ENCODE data around the gene BIRC6.

BIRC6 gene

DNA sequence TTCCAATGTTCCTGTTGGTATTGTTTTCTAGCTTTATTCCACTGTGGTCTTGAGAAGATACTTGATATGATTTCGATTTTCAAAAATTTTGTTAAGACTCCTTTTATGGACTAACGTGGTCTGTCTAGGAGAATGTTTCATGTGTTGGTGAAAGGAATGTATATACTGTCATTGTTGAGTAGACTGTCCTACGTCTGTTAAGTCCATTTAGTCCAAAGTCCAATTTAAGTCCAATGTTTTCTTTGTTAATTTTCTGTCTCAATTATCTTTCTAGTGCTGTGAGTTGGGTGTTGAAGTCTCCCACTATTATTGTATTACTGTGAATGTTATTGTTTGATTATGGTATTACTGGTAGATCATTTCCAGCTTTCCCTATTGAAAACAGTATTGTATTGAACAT, 215.2 kb downstream of the BIRC6 start:
- Mint-ChIP-seq H3K27me3 (ENCODE audit: low read depth, poor library complexity) (no peaks in the 10 kb centered on the region), H3K27ac (peak overlapping the region; percentile 3)

DNA sequence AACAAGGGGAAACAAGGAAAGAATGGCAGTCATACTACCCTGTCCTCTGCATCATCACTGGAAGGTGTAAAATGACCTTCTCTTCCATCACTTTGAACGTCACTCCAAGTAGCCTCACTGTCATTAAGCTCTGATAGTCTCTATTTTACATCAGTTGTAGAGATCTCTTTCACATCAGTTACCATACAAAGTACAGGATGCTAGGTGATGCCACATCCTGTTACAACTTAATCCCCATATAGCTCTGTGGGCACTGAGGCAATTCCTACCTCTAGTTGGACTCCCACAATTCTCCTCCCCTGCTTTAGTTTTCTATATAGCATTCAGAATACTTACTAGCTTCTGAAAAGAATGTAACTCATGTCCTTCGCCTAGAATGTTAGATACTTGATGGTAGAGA, 215.9 kb downstream of the BIRC6 start:
- no peaks in the 10 kb centered on the region for H3K27me3 Mint-ChIP-seq (ENCODE audit: low read depth, poor library complexity)
- no peaks in the 10 kb centered on the region for H3K9me3 Mint-ChIP-seq
- no peak for DNase-seq
- TF ChIP-seq, protein P1, sequence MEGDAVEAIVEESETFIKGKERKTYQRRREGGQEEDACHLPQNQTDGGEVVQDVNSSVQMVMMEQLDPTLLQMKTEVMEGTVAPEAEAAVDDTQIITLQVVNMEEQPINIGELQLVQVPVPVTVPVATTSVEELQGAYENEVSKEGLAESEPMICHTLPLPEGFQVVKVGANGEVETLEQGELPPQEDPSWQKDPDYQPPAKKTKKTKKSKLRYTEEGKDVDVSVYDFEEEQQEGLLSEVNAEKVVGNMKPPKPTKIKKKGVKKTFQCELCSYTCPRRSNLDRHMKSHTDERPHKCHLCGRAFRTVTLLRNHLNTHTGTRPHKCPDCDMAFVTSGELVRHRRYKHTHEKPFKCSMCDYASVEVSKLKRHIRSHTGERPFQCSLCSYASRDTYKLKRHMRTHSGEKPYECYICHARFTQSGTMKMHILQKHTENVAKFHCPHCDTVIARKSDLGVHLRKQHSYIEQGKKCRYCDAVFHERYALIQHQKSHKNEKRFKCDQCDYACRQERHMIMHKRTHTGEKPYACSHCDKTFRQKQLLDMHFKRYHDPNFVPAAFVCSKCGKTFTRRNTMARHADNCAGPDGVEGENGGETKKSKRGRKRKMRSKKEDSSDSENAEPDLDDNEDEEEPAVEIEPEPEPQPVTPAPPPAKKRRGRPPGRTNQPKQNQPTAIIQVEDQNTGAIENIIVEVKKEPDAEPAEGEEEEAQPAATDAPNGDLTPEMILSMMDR (IDR thresholded peaks at IDR 0.05): no peak
- H3K36me3 Mint-ChIP-seq (ENCODE audit: low read depth): peaks cover 73% of the 10 kb centered on the region
- H3K4me3 Mint-ChIP-seq: no peak overlapping the region
- no peaks in the 10 kb centered on the region for H3K4me1 Mint-ChIP-seq
- H3K27ac Mint-ChIP-seq: peak overlapping the region; percentile 86

More for the DNA sequence above, 215.2 kb downstream of the BIRC6 start:
- no peaks in the 10 kb centered on the region for H3K4me1 Mint-ChIP-seq
- peaks cover 80% of the 10 kb centered on the region for H3K36me3 Mint-ChIP-seq (ENCODE audit: low read depth)
- no peak for DNase-seq
- peaks cover 5% of the 10 kb centered on the region for H3K9me3 Mint-ChIP-seq
- TF ChIP-seq, protein P1 (IDR thresholded peaks at IDR 0.05): no peak
- no peak overlapping the region for H3K4me3 Mint-ChIP-seq

DNA sequence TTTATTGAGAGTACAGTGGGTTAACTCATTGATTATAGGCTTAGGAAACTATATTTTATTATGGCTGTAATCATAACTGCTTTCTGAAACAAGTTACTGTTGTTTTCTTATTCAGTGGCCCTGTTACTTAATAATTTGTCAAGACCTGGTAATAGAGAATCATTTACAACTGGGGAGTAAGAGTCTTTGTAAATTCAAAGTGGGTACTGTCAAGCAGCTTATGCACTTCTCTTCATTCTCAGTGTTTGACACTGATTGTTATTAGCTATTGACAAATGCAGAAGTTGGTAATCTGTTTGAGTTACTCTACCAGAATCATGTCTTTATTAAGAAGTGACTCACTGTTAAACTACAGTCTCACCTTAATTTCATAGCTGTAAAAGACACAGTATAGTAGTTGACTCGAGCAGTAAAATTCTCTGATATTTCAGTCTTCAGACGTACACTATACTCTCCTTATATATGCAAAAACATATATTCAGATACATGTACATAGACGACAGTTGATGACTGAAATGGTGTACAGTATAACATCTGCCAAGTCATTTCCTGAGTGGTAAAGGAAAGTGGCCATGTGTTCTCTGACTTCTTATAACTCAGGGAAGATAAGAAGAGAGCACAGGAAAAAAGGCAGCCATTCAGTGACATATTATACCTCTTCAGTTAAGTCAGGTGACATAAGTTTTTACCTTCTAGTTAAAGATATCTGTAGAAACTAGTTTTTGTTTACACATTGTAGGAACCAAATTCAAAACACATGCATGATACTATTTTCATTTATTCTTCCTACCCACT, 235.0 kb downstream of the BIRC6 start:
- peaks cover 19% of the 10 kb centered on the region for H3K36me3 Mint-ChIP-seq (ENCODE audit: low read depth)
- TF ChIP-seq, protein P1 (IDR thresholded peaks at IDR 0.05): no peak

DNA sequence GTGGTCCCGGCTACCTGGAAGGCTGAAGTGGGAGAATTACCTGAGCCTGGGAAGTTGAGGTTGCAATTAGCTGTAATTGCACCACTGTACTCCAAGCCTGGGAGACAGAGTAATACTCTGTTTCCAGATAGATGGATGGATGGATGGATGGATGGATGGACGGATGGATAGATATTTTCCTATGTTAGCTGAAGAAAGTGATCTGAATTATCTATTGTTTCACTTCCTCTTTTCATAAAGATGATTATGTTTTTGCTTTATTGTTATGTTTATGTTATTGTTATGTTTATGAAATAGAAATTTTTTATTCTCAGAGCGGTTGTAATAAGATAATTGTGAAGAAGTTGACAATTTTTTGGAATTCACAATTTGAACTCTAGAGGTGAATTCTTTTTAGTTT, 237.8 kb downstream of the BIRC6 start:
- Mint-ChIP-seq H3K27ac (peak overlapping the region; percentile 82), H3K4me1 (no peaks in the 10 kb centered on the region), H3K36me3 (ENCODE audit: low read depth) (peaks cover 21% of the 10 kb centered on the region), H3K4me3 (no peak overlapping the region), H3K27me3 (ENCODE audit: low read depth, poor library complexity) (no peaks in the 10 kb centered on the region), H3K9me3 (no peaks in the 10 kb centered on the region)
- DNase-seq: no peak
- TF ChIP-seq, protein P1 (IDR thresholded peaks at IDR 0.05): no peak

More for the DNA sequence above, 235.0 kb downstream of the BIRC6 start:
- DNase-seq: no peak
- Mint-ChIP-seq H3K9me3 (no peaks in the 10 kb centered on the region), H3K4me1 (no peaks in the 10 kb centered on the region), H3K27me3 (ENCODE audit: low read depth, poor library complexity) (peaks cover 4% of the 10 kb centered on the region), H3K27ac (no peak overlapping the region), H3K4me3 (no peak overlapping the region)

DNA sequence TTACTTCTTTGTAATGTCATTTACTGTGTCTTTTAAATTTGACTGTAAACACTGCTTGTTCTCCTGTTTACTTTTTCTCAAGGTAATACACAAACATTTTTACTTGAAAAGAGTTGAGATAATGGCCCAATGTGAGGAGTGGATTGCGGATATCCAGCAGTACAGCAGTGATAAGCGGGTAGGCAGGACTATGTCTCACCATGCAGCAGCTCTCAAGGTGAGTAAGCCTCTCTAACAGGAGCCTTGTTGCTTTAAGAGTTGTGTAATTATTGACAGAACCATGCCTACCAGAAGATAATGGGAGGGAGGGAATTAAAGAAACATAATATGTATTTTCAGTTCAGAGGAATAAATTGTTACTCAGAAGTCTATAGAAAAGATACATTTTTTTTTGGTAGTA, 254.5 kb downstream of the BIRC6 start:
- Mint-ChIP-seq H3K27me3 (ENCODE audit: low read depth, poor library complexity) (no peaks in the 10 kb centered on the region), H3K4me1 (no peaks in the 10 kb centered on the region), H3K4me3 (no peak overlapping the region), H3K9me3 (no peaks in the 10 kb centered on the region), H3K36me3 (ENCODE audit: low read depth) (peaks cover 76% of the 10 kb centered on the region), H3K27ac (peak overlapping the region; percentile 16)
- no peak for DNase-seq
- TF ChIP-seq, protein P1 (IDR thresholded peaks at IDR 0.05): no peak

DNA sequence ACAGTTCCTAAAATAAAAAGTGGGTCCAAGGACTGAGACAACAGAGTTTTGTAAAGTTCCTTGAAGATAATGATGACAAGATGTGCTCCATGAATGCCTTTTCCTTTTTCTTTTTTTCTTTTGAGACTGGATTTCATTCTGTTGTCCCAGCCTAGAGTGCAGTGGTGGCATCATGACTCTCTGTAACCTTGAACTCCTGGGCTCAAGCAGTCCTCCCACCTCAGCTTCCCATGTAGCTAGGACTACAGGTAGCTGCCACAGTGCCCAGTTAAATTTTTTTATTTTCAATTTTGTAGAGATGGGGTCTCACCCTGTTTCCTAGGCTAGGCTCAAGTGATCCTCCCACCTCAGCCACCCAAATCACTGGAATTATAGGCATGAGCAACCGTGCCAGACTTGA, 254.9 kb downstream of the BIRC6 start:
- peaks cover 72% of the 10 kb centered on the region for H3K36me3 Mint-ChIP-seq (ENCODE audit: low read depth)

More for the DNA sequence above, 254.9 kb downstream of the BIRC6 start:
- H3K4me3 Mint-ChIP-seq: no peak overlapping the region
- TF ChIP-seq, protein P1 (IDR thresholded peaks at IDR 0.05): no peak
- H3K9me3 Mint-ChIP-seq: no peaks in the 10 kb centered on the region
- H3K27me3 Mint-ChIP-seq (ENCODE audit: low read depth, poor library complexity): no peaks in the 10 kb centered on the region
- DNase-seq: no peak
- no peak overlapping the region for H3K27ac Mint-ChIP-seq
- H3K4me1 Mint-ChIP-seq: no peaks in the 10 kb centered on the region

All from nephron progenitor cell (in vitro differentiated cells).